Activated CD4-positive, CD25-positive, alpha-beta regulatory T cell treated with anti-CD3 and anti-CD28 coated beads, Interleukin-2, amount 50 U/mL, for 16 hours (primary cell): Measurements from ENCODE around the gene AIMP2.
A peak's percentile ranks its signal among the peaks of the same experiment; 100 is the strongest.
"Not testable (repeated sequence)": the region's sequence is repeated elsewhere in the genome, so short reads cannot be mapped to it uniquely, and the experiment has no call there.

Experiments
- DNase-seq: peaks from one replicate; pipeline ENCODE4 v3.0.0-alpha.2; 2020; ENCODE audit warnings: low read depth, low spot score

AIMP2 gene

DNA sequence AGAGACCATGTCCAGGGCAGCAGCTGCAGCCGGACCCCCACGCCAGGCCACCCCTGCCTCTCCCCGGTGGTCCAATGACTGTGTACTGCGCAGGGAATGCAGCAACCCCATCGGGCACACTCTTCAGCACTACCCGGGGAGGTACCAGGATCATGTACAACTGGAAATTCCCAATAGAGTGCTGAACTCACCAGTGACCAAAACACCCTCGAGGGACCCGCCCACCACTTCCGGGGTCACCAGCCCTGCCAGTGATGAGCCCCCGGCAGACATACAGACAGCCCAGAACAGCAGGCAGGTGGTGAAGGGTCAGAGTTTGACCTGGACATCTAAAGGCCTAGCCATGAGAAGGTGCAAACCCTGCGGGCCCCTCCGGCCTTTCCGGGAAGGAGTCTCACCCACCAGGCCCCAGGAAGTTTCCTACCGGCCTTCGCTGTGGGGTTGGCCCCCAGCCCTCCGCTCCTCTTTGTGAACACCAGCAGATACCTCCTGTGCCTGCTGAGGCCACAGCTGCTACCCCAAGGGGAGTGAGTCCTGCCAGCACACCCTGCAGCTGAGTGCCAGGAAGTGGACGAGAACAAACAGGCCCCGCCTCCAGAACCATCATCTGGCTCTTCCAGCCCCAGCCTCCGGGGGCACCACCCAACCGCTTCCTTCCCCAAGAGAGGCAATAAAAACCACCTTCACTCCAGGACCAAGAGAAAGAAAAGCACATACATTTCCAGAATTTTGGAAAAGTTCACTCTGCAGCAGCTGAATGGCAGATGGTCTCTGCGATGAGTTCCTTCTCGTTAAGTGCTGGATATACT lies 17.1 kb downstream of the AIMP2 start:
- DNase-seq, result peak; percentile 41

GRCh38 chr7:6026820-6027311 lies 17.8 kb downstream of the AIMP2 start:
- DNase-seq, result no peak

GRCh38 chr7:6027806-6028365 lies 18.8 kb downstream of the AIMP2 start:
- no peak for DNase-seq

DNA sequence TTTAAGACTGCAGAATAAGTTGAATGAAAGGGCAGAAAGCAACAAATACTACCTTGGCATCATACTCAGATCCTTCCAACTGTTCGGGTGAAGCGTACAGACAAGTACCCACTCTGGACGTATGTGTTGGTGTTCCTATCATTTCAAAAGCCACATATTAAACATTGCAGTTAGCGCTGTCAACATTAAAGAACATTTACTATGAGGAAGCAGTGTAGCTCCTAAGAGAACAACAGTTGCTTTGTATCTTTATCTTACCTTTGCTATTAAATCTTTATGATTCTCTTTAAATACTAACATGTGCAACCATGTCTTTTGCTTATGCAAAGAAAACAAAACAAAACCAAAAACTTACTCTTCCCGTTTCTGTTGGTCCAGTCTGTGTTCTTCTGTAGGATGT lies 19.5 kb downstream of the AIMP2 start:
- no peak for DNase-seq

GRCh38 chr7:6030988-6031387 lies 21.9 kb downstream of the AIMP2 start, which contains the start of gene ANKRD61:
ANKRD61 (plus strand) TSS chr7:6031376; CDS start chr7:6031376, 0 bp downstream.
- DNase-seq, result no peak

DNA sequence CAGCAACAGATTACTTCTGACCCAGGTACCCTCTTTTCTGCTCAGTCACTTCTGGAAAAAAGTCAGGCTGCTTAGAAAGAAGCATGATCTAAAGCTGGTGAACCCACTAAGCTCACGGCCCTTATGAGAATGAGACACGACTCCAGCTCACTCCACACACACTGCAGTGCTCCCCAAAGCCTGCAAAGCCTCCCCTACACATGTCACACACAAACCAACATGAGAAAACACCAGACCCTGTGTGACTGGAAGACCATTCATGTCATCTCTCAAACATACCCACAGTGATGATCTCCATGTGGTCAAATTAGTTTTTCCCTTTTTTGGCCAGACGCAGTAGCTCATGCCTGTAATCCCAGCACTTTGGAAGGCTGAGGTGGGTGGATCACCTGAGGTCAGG lies 22.5 kb downstream of the AIMP2 start:
- DNase-seq, result no peak

DNA sequence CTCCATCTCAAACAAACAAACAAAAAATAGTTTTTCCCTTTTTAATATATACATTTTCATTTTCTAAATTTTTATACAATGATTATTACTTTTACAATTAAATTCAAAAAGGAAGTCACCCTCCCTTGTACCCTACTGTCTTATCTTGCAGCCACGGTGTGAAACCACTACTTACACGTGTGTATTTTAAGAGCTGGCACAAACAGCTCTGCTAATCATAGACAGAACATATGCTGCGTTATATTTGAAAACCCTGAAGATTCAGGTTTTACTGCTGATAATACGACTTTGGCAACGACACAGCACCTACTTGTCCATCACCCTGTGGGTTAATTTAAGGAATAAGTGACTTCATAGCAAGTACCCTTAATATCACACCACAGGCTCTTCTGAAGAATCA lies 23.1 kb downstream of the AIMP2 start:
- DNase-seq, result no peak

DNA sequence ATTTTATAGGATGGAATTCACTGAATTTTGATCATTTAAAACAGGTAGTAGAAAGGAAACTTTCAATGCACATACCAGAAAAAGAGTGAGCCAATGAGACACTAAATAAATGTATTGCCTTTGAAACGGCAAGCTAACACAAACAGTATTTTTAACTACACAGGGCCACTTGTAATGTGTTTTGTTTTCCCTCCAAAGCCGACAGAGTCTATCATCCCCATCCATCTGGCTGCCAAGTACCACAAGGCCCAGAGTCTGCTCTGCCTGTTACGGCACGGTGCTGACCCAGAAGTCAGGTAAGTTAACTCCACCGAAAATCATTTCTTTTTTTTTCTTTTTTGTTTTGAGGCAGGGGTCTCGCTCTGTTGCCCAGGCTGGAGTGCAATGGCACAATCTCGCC lies 23.6 kb downstream of the AIMP2 start:
- DNase-seq, result no peak

DNA sequence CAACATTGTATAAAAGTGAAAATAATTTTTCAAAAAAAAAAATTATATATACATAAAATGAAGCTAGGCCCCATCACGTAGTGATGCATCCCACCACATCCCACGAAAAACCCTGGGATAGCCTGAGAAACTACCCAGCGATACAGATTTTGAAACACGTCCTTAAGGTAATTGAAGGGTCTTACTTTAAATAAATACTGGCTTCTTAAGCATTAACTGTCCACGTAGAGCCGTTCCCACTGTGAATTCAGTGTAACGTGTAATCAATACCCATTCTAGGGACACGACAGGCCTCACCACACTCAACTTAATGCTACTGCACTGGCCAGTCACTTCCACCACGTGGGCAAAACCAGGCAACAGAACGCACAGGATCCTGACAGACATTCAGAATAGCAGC lies 26.1 kb downstream of the AIMP2 start:
- no peak for DNase-seq

- DNase-seq, result no peak
Observed at GRCh38 chr7:6035686-6036085, 26.6 kb downstream of the AIMP2 start.

DNA sequence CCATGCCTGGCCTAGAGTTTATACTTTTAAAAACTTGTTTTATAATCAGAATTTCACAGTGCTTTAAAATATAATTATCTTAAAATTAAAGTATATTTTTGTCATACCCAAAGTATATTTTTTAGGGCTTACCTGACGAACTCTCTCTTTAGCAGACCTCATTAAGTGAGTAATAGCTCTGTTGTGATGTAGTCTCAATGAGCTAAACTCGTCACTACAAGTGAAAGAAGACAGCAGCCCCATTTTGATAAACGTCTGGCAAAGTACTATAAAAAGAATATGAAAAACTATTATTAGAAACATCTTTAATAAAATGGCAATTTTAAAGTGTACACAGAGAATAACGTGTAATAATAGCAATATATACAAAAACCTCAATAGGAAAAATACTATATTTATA lies 40.7 kb downstream of the AIMP2 start:
- DNase-seq, result no peak

- not testable (repeated sequence) for DNase-seq
Observed at GRCh38 chr7:6051185-6051584, 42.1 kb downstream of the AIMP2 start.

- DNase-seq, result no peak
Observed at GRCh38 chr7:6056616-6057015, 47.5 kb downstream of the AIMP2 start.

DNA sequence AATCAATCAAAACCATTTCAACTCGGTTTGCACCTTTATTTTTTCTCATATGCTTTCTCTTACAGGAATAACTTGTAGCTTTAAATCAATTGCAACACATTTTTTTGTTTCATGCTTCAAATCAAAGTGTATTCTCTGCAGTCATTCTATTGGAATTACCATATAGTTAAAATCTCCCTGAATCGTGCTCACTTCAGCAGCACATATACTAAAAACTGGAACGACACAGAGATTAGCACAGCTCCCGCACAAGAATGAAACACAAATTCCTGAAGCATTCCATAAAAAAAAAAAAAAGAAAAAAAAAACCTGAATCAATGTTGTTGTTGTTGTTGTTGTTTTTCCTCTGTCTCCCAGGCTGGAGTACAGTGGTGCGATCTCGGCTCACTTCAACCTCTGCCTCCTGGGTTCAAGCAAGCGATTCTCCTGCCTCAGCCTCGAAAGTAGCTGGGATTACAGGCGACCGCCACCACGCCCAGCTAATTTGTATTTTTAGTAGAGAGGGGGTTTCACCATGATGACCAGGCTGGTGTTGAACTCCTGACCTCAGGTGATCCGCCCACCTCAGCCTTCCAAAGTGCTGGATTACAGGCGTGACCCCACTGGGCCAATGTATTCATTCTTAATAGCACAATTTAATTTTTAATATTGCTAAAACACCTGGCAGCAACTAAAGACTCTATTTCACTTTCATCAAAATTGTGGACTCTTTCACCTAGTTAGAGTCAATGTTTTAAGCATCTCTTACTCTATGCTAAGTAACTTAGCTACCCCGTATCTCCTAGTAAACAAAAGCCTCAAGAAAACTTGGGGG lies 48.5 kb downstream of the AIMP2 start:
- no peak for DNase-seq

GRCh38 chr7:6059941-6060340 lies 50.9 kb downstream of the AIMP2 start:
- DNase-seq, result not testable (repeated sequence)

- DNase-seq, result no peak
Observed at GRCh38 chr7:6071406-6071805, 62.3 kb downstream of the AIMP2 start.
